G401.6 (cell line): ENCODE measurements around the gene TMEM106C.

Experiments
- FAIRE-seq: peaks from 2 replicates; lab custom pipeline; 2012; peaks lifted over from hg19 to GRCh38; lab: Jason Lieb, UNC

The TMEM106C gene

DNA sequence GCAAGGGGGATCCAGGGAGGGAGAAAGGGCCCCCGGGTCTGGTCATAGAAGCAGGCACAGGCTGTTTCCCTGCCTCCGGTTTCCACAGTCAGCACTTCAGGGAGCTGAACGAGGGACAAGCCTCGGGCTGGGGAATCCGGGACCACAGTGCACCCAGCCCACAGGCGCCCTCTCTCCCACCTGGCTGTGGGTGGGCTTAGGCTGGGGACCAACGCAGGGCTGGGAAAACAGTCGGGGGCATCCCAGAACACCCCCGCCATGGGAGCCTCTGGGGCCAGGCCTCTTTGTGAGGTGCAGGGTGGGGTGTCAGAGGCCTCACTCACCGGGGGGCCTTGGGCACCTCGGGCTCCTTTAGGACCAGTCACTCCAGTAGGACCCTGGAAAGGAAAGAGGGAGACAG is 16.3 kb downstream of the TMEM106C start:
- FAIRE-seq, result no peak

DNA sequence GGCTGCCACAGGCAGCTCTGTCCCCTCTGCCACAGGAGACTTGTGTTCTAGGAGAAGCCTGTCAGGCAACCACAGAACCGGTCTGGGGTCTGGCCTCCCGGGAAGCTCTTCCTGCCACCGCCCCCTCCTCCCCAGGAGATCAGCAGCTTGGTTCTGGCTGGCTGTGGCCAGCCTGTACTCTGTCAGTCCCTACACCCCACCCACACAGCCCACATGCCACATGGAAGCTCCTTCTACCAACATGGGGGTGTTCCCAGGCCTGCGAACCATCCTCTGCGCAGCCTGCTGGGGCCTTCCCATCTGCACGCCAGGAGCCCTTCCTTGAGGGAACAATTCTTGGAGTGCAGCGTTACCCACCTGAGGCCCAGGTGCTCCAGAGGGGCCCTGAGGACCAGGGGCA is 16.8 kb downstream of the TMEM106C start:
- no peak for FAIRE-seq

DNA sequence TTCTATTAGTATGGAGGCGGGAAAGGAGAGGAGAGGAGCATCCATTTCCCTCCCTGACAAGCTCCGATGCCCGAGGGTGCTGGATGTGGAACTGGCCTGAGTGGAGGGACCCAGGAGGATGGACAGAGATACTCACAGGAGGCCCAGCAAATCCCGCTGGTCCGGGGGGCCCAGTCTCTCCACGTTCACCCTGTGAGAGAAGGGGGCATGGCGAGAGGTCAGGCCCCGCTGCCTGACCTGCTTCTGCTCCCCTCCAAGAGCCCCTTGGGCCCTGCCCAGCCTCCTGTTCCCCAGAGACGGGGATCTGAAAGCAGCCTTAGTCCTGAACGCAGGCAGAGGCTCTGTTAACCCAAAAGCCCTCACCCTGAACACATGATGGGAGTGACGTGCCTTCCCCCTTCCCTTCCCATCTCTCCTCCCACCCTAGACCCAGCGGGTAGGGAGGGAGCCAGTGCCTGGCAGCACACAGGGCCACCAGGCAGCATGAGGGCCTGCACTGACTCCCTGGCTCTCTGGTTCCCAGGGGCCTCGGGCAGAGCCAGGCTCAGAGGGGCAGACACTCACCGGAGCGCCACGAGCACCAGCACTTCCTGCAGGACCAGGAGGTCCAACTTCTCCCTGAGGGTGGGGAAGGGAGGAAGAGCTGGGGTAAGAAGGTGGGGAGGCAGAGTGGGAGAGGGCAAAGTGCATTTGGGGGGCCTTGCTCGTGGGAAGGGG is 17.5 kb downstream of the TMEM106C start:
- FAIRE-seq, result no peak

DNA sequence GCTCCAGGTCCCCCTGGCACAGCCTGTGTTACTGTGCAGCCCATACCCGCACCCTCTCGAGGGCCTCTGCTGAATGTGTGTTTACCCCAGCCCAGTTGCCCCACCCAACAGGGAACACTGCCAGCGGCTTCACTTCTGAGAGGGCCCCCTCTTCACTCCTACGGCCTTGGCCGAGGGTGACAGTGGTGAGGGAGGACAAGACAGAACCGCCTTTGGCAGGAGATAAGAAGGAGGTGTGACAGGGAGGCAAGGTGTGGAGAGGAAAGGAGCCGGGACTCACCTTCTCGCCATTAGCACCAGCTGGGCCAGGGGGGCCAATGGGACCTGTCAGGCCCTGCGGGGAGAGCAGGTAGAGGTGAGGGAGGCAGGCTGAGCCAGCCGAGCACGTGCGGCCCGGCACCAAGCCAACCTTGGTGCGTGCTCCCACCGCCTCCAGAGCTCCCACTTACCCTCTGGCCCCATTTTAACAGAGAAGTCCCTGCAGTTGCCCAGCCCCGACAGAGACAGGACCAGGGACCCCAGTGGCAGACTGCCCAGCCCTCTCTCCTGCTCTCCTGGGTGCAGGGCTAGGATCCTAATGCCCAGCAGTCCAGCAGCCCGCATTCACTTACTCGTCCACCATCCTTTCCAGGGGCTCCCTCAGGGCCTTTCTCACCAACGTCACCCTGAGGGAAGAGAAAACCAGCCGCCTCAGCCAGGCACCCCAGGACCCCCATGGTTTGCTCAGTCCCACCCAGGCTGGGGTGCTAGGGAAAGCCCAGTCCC is 18.3 kb downstream of the TMEM106C start:
- no peak for FAIRE-seq

DNA sequence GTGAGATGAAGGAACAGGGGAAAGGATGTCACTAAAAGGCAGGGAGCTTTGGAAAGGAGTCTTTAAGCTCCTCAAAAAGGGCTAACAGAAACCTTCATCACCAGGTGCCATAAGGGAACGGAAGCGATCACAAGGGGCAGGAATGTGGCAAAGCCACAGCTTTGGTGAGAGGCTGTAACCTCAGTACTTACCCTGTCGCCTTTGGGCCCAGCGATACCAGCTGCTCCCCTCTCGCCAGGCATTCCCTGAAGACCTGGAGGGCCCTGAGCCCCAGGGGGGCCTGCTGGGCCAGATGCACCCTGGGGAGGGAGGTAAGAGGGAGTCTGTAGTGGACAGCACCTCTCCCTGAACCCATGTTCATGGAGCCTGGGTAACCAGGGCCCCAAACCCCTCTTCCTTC is 18.9 kb downstream of the TMEM106C start:
- FAIRE-seq, result no peak

DNA sequence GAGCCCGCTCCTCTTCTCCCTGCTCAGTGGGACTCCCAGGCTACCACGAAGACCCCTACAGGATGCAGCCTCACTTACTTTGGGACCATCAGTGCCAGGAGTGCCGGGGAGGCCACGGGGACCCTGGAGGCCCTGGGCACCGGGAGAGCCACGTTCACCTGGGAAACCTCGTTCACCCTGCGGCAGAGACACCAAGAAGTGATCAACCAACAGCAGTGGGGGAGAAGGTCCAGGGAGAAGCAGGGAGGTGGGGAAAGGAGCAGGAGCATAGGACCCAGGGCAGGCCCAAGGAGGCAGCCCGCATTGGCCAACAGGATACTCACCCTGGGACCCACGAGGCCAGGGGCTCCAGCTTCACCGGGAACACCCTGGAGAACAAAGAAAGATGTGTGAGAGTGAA is 19.4 kb downstream of the TMEM106C start:
- no peak for FAIRE-seq

DNA sequence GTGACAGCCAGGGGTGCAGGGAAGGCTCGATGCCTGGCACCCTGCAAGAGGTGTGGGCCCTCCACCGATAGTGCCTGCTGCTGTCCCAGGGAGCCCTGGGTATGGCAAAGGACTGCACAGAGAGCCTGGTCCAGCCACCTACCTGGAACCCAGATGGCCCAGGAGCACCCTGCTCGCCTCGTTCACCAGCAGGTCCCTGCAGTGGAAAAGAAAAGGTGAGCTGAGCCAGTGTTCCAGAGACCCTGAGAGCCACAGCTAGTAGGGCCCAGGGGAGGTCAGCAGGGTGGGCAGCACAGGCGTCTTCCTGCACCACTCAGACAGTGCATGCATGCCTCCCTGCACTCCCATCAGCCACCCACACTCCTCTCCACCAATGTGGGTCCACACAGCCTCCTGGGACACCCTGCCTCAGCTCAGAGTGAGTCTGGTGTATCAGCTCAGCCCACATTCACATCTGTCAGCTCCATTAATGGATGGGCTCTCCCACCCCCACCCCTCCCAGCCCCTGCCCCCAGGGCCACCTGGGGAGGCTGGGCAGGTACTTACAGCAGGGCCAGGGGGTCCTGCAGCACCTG is 20.2 kb downstream of the TMEM106C start:
- FAIRE-seq, result no peak

DNA sequence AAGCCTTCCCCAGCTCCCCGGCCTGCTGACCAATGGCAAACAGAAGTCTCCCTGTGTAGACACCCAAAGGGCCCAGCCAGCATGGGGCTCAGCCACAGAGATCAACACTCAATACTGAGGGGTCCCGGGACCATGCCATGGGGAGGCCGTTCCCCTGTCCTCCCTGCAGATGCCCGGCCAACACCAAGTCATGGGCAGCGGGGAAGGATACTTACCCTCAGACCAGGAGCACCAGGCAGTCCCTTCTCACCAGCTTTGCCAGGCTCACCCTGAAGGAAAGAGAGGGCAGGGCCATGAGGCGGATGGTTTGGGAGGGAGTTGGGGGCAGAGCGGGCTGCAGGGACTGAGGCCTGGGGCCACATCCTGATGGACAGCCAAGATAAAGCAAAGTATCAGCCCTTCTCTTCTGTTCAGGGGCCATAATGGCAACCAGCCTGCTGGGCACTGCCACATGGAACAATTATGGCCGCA is 21.0 kb downstream of the TMEM106C start:
- no peak for FAIRE-seq

DNA sequence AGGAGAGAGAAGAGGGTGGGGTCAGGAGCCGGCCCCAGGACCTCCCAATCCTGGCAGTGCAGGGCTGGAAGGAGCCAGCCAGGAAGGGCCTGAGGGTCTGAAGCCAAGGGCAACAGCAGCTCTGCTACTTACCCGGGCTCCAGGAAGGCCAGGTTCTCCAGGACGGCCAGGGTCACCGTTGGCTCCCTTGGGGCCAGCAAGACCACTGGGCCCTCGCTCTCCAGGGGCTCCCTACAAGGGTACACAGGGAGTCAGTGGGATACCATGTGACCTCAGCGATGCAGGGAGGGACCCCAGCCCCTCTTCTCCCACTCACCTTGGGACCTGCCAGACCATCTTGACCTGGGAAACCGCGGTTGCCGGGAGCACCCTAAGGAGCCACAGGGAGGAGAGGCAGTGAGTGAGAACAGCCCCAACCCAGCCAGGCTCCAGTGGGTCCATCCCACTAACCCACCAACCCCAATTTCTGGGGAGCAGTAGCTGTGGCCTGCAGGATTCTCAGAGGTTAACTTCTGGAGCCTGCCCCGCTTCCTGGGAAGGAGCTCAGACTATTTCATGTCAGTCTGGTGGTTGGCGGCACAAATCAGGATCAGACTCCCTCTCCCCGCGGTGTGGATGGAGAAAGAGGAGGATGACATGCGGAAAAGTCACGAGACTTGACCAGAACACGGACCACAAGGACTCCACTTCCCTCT is 22.3 kb downstream of the TMEM106C start:
- no peak for FAIRE-seq

DNA sequence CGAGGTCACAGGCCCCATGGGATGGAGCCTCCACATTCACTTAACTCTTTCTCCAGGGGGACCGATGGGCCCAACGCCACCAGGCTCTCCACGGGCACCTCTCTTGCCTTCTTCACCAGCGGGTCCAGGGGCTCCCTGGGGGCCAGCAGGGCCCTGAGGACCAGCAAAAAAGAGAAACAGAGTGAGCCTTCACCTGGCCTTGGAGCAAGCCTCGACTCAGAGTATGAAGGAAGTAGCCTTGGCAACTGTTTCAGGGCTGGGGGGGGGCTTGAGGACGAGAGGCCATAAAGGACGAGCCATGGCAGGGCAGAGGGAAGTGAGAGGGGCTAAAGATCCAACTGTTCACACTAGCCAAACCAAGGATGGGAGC is 22.9 kb downstream of the TMEM106C start:
- FAIRE-seq, result no peak

DNA sequence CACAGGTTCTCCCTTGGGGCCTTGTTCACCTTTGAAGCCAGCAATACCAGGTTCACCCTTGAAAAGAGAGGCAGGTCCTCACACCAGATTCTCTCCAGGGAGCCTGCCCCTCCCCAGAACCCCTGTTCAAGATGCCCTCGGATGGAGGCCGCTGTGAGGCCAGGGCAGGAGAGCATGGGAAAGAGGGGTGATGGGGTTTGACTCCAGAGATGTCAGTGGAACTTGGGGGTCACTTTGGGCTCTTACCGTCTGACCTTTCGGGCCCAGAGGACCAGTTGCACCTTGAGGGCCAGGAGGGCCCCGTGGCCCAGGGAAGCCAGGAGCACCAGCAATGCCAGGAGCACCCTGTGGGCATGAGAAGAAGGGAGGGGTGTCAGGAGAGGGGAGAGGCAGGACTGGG is 23.4 kb downstream of the TMEM106C start:
- FAIRE-seq, result no peak

DNA sequence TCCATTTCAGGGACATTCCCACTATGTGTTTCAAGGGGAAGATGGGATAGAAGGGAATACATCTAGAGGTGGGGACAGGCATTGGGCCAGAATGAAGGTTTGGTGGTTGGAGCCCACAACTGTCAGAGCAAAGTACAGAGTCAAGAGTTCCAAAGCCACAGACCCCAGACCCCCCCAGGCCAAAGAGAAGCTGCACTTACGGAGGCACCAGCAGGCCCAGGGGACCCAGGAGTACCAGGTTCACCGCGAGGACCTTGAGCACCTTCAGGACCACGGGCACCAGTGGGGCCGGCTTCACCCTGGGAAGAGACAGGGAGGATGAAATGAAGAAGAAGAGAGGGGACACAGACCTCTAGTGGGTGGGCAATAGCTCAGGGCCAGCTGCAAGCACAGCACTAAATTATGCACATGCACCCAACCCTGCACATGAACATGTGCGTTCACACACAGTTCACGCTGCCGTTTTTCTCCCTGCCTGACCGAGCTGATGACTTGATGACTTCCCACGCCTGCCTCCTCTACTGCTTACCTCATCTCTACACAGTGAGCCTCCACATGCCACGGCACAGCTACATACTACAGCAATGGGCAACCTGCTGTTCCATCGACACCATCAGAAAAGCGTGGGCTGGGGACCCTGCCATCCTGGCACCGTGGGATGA is 24.1 kb downstream of the TMEM106C start:
- FAIRE-seq, result no peak

DNA sequence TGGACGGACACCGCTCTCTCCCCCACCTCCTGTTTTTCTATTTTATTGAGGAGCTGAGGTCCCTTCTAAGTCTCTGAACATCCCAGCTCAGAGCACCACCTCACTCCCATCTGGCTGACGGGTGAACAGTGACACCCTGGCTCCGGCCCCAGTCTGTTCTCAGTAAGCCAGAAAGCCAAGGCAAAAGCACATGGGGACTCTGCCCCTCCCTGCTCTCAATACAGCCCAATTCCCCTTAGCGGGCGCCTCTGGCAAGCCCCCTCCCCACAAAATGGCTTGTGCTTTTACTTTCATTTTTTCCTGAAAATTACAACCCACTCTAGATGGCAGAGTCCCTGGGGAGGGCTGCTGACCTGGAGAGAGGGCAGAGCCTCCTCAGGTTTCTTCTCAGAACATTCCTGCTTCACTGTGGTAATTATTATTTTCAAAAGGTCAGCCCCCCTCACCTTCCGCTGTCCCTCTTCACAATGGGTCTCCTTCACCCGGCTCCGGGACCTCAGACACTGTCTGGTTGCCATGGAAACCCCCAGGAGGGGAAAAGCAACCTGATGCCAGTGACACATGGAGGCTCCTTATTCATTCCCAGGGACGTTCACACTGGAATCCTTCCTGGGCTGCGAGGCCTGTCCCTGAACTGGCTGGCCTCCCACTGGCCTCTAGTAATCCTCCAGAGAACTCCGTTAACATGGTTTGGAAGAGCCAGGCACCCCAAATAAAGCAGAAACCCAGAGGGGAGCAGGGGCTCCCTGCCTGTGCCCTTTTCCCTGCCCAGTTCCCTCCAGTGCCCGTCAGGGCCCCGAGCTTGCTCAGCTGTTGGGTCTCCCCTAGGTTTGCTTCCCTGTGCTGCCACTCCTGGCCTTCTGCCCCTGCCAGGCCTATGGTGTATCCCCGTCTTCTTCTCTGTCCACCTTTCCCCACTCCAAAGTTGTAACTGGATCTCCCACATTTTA is 25.0 kb downstream of the TMEM106C start:
- FAIRE-seq, result no peak

DNA sequence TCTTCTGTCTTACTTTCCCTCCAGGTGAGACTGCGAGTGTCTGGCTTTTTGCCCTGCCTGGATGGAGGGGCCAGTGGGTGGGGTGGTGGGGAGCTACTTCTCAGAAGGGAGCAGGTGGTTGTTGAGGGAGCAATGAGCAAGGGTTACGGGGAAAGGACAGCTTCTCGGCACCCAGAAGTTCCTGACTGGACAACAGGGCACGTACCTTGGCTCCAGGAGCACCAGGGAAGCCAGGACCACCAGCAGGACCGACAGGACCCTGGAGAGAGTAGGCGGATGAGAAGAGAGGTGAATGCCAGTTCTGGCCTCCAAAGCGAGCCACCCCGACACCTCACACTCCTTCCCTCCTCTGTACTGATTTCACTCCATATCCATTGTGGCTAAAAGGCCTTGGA is 25.6 kb downstream of the TMEM106C start:
- no peak for FAIRE-seq

DNA sequence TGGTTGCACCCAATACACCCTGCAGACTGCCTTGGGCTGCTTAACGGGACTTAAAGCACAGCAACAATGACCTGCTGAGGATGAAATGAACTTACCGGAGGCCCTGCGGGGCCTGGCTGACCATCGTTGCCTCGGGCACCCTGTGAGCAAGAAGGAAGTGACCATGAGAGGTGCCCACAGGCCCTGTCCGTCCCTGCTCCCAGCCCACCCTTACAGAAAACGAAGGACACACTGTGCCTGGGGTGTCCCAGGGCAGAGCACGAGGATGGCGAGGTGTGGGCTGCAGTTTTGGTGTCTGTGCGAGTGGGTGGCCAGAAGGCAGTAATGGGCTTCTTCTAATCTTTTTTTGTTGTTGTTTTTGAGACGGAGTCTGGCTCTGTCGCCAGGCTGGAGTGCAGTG is 26.3 kb downstream of the TMEM106C start:
- no peak for FAIRE-seq

DNA sequence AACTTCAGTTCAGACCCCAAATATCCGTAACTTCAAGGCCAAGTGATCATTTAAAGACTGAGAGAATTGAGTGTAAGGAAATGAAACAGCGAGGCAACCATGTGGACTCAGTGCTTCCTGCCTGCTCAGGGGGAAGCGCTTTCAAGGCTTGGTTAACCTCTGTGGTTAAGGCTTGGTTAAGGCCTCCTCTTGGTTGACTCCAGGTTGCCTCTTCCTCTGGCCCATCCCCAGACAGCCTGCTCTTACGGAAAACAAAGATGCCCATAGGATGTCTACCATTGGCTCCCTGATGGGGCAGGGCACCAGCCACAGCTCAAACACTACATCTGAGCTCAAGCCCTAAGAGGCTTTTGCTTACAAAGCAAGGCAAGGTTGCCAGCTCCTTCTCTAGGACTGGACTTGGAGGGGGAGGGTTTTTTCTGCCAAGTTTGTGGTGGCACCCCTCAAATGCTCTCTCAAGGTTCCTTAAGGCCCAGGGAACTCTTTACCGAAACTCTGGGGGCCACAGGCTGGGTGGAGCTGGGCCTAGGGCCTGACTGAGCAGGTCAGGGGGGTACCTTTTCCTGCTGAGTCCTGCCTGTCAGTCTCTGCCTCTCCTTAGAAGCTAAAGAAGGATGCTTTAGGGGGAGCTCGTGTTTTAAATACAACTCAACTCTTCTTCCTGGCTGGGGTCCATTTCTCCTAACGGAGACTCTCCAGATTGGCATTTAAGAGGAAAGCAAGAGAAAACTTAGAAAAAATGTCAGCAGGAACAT is 27.1 kb downstream of the TMEM106C start:
- no peak for FAIRE-seq

DNA sequence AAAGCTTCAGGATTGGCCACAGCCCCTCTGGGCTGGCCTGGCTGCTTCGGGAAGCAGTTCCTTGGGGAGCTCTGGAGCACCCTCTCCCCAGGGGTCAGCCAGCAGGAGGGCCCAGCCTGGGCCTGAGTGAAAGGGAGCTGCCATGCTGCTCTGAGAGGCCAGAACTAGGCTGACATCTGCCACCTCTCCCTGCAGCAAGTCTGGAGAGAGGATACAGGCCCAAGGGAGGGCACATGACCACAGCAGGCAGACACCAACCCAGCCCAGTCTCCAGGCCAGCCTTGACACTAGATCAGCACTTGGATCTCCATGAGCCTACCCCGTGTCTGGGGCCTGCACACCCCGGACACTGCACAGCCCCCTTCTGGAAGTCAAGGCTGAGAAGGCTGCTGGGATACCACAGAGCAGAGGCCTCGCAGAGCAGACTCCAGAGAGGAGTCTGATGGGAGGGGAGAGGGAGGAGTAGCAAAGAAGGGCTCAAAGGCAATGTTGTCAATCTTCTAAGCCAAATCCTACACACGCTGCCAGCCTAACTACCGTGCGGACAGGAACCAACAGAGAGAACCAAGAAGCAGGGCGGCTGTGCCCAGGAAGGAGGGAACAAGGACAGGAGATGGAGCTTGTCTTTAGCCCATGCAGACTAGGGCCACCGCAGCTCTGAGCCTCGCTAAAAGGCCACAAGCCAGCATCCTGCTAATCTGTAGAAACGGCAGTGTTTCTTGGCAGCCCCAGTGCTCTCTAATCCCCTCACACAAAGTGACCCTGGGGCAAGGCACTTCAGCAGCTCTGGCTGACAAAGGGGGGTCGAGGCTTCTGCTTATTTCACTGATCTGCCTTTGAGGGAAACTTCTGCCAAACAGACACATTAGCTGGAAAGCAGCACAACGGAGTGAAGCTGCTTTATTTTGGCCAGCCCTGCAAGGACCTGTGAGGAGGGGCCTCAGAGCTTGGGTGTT is 28.0 kb downstream of the TMEM106C start:
- FAIRE-seq, result no peak

DNA sequence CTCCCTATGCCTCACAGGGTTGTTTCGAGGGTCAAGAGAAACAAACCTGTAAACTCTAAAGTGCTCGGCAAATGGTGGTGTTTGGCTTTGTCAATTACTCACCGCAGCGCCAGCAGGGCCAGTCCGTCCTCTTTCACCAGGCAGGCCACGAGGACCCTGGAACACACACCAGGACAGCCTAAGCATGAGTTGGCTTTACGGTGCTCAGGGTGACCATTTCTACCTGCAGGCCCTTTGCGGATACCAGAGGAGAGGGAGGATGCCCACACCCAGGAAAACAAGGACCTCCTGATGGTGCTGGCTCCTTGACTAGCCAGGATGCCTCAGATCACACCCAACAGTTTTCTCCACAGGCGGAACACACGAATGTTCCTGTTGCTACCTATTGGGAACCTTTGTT is 29.4 kb downstream of the TMEM106C start:
- no peak for FAIRE-seq

DNA sequence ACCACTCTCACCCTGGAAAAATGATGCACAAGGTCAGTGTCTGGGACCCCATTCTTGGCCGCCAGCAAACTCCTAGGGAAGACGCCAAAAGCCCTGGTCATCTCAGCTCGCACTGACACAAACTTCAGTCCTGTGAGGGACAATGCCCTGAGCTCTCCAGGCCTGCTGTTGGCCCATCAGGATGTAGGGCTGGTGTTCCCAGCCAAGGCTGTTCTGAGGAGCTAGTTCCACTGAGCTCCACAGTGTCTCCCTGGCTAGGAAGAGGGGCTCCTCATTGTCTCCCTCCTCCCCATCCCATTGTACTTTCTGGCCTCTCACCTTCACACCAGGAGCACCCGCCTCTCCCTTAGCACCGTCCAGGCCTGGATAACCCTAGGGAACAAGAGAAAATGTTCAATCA is 30.1 kb downstream of the TMEM106C start:
- FAIRE-seq, result no peak
